HEK293 (cell line): ENCODE results near the gene CACNA1D.

Experiments used
- CTCF ChIA-PET: fragments of 350-600 bp; formaldehyde crosslinking; extraction: SDS; loops from one replicate; lab custom pipeline; 2021; ENCODE audit warnings: antibody characterized with exemption; lab: Yijun Ruan, JAX
- POLR2A ChIA-PET: fragments of 300-600 bp; formaldehyde crosslinking; extraction: SDS; loops from one replicate; lab custom pipeline; 2020; ENCODE audit warnings: antibody characterized with exemption, inconsistent platforms; lab: Yijun Ruan, JAX
- H3K27ac ChIP-seq: fragments of 200-500 bp; sonication (Bioruptor generic); 2 replicates; pipeline ENCODE4 v1.5.1; 2014; ENCODE audit warnings: low read depth, low read length, control low read depth, inconsistent platforms; ENCODE audit errors: extremely low read depth
- H3K36me3 ChIP-seq, 2 experiments: fragments of 200-500 bp in 1 of 2; sonication (Bioruptor generic) in 1 of 2; 1 replicate in 1 of 2; 2 replicates in 1 of 2; pipeline ENCODE4 v1.5.1; 2014 to 2017; ENCODE audit warnings: inconsistent platforms in 2 of 2, low read length in 2 of 2; ENCODE audit not compliant: control insufficient read depth in 2 of 2, insufficient read depth in 1 of 2
- H3K4me1 ChIP-seq: fragments of 200-500 bp; sonication (Bioruptor generic); 2 replicates; pipeline ENCODE4 v1.5.1; 2014; ENCODE audit warnings: mild to moderate bottlenecking, low read length, inconsistent platforms; ENCODE audit not compliant: control insufficient read depth, insufficient read depth
- H3K4me3 ChIP-seq: 2 replicates; pipeline ENCODE4 v1.5.1; 2011; ENCODE audit warnings: low read depth, mild to moderate bottlenecking, control low read depth, low read length, moderate library complexity
- H3K9me3 ChIP-seq: fragments of 200-500 bp; sonication (Bioruptor generic); 2 replicates; pipeline ENCODE4 v1.5.1; 2014; ENCODE audit warnings: low read depth, low read length, inconsistent platforms; ENCODE audit not compliant: control insufficient read depth, insufficient read depth
- BCL11B ChIP-seq: fragments of 450-650 bp; formaldehyde crosslinking; IDR thresholded peaks from 2 replicates; pipeline ENCODE4 v1.5.1; 2016; ENCODE audit warnings: low read depth, missing biosample characterization, missing genetic modification characterization
- HOXD13 ChIP-seq: sonication (generic); formaldehyde crosslinking; IDR thresholded peaks from 2 replicates; pipeline ENCODE4 v1.8.0; 2022; ENCODE audit warnings: missing genetic modification reagents, borderline replicate concordance
- MZF1 ChIP-seq: fragments of 450-650 bp; formaldehyde crosslinking; IDR thresholded peaks from 2 replicates; pipeline ENCODE4 v1.5.1; 2017; ENCODE audit warnings: missing biosample characterization, missing genetic modification characterization, borderline replicate concordance
- ZBTB21 ChIP-seq: fragments of 450-650 bp; formaldehyde crosslinking; IDR thresholded peaks from 2 replicates; pipeline ENCODE4 v1.5.1; 2017; ENCODE audit warnings: missing biosample characterization, missing genetic modification characterization
- ZBTB8A ChIP-seq: fragments of 450-650 bp; formaldehyde crosslinking; IDR thresholded peaks from 2 replicates; pipeline ENCODE4 v1.5.1; 2016; ENCODE audit warnings: missing biosample characterization, missing genetic modification characterization
- ZNF155 ChIP-seq: fragments of 450-650 bp; formaldehyde crosslinking; IDR thresholded peaks from 2 replicates; pipeline ENCODE4 v1.5.1; 2016; ENCODE audit warnings: missing biosample characterization, missing genetic modification characterization
- ZNF211 ChIP-seq: fragments of 450-650 bp; formaldehyde crosslinking; IDR thresholded peaks from 2 replicates; pipeline ENCODE4 v1.5.1; 2016; ENCODE audit warnings: low read depth, missing biosample characterization, missing genetic modification characterization
- ZNF37A ChIP-seq: fragments of 450-650 bp; IDR thresholded peaks from 2 replicates; pipeline ENCODE4 v1.5.1; 2018; ENCODE audit warnings: missing biosample characterization, missing genetic modification characterization
- ZNF514 ChIP-seq: fragments of 450-650 bp; formaldehyde crosslinking; IDR thresholded peaks from 2 replicates; pipeline ENCODE4 v1.5.1; 2016; ENCODE audit warnings: missing biosample characterization, missing genetic modification characterization
- ZNF621 ChIP-seq: fragments of 450-650 bp; formaldehyde crosslinking; IDR thresholded peaks from 2 replicates; pipeline ENCODE4 v1.5.1; 2017; ENCODE audit warnings: missing biosample characterization, missing genetic modification characterization
- ZNF664 ChIP-seq: fragments of 450-650 bp; formaldehyde crosslinking; IDR thresholded peaks from 2 replicates; pipeline ENCODE4 v1.5.1; 2016; ENCODE audit warnings: missing biosample characterization, missing genetic modification characterization
- ZNF837 ChIP-seq: fragments of 450-650 bp; formaldehyde crosslinking; IDR thresholded peaks from 2 replicates; pipeline ENCODE4 v1.5.1; 2016; ENCODE audit warnings: missing biosample characterization, missing genetic modification characterization
- ZNF843 ChIP-seq: fragments of 450-650 bp; formaldehyde crosslinking; IDR thresholded peaks from 2 replicates; pipeline ENCODE4 v1.5.1; 2016; ENCODE audit warnings: missing biosample characterization, missing genetic modification characterization
- TF ChIP-seq, protein P1 (sequence below): fragments of 450-650 bp; formaldehyde crosslinking; IDR thresholded peaks from 2 replicates; pipeline ENCODE4 v1.5.1; 2017; ENCODE audit warnings: missing biosample characterization, missing genetic modification characterization
- TF ChIP-seq, protein P2 (sequence below): fragments of 450-650 bp; formaldehyde crosslinking; IDR thresholded peaks from 2 replicates; pipeline ENCODE4 v1.5.1; 2016; ENCODE audit warnings: missing biosample characterization, missing genetic modification characterization, low read depth
- TF ChIP-seq, protein P3 (sequence below): fragments of 450-650 bp; formaldehyde crosslinking; IDR thresholded peaks from 2 replicates; pipeline ENCODE4 v1.5.1; 2016; ENCODE audit warnings: missing biosample characterization, missing genetic modification characterization
- TF ChIP-seq, protein P4 (sequence below): fragments of 450-650 bp; formaldehyde crosslinking; IDR thresholded peaks from 2 replicates; pipeline ENCODE4 v1.5.1; 2016; ENCODE audit warnings: missing biosample characterization, missing genetic modification characterization
- TF ChIP-seq, protein P5 (sequence below): sonication (generic); formaldehyde crosslinking; IDR thresholded peaks from 2 replicates; pipeline ENCODE4 v1.8.1; 2022; ENCODE audit warnings: mild to moderate bottlenecking, moderate library complexity, missing genetic modification reagents
- TF ChIP-seq, protein P6 (sequence below): fragments of 450-650 bp; formaldehyde crosslinking; IDR thresholded peaks from 2 replicates; pipeline ENCODE4 v1.5.1; 2016; ENCODE audit warnings: missing biosample characterization, missing genetic modification characterization, low read depth
- TF ChIP-seq, protein P7 (sequence below): fragments of 450-650 bp; formaldehyde crosslinking; IDR thresholded peaks from 2 replicates; pipeline ENCODE4 v1.5.1; 2016; ENCODE audit warnings: missing biosample characterization, missing genetic modification characterization

The CACNA1D gene

DNA sequence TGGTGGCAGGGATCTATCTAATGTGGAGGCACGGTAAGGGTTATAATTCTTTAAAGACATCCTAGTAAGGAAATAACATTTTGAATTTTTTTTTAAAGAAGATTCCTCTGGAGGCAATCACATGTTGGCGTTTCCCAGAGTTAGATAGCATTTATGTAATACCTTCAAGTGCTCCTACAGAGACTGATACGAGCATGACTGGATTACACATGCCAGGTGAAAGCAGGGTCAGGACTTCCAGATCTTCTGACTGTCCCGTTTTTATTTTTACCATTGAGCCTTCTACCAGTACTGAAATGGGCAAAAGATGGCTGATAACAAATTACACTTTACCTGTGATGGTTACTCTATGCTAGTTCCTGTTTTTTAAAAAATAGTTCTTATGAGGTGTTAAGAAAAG, 365.8 kb downstream of the CACNA1D start:
- no peaks in the 10 kb centered on the region for H3K9me3 ChIP-seq
- TF ChIP-seq ZNF155 (tag by site-specific recombination) (no peak), ZNF621 (tag by site-specific recombination) (no peak), ZNF37A (tag by site-specific recombination) (no peak), ZNF211 (tag by site-specific recombination) (no peak), ZBTB21 (tag by site-specific recombination) (no peak), HOXD13 (CRISPR knock-in tag) (no peak), BCL11B (tag by site-specific recombination) (no peak), ZNF664 (no peak)
- TF ChIP-seq, protein P1, sequence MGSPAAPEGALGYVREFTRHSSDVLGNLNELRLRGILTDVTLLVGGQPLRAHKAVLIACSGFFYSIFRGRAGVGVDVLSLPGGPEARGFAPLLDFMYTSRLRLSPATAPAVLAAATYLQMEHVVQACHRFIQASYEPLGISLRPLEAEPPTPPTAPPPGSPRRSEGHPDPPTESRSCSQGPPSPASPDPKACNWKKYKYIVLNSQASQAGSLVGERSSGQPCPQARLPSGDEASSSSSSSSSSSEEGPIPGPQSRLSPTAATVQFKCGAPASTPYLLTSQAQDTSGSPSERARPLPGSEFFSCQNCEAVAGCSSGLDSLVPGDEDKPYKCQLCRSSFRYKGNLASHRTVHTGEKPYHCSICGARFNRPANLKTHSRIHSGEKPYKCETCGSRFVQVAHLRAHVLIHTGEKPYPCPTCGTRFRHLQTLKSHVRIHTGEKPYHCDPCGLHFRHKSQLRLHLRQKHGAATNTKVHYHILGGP (tag by site-specific recombination) = no peak
- TF ChIP-seq, protein P2, sequence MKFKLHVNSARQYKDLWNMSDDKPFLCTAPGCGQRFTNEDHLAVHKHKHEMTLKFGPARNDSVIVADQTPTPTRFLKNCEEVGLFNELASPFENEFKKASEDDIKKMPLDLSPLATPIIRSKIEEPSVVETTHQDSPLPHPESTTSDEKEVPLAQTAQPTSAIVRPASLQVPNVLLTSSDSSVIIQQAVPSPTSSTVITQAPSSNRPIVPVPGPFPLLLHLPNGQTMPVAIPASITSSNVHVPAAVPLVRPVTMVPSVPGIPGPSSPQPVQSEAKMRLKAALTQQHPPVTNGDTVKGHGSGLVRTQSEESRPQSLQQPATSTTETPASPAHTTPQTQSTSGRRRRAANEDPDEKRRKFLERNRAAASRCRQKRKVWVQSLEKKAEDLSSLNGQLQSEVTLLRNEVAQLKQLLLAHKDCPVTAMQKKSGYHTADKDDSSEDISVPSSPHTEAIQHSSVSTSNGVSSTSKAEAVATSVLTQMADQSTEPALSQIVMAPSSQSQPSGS = no peak
- TF ChIP-seq, protein P3, sequence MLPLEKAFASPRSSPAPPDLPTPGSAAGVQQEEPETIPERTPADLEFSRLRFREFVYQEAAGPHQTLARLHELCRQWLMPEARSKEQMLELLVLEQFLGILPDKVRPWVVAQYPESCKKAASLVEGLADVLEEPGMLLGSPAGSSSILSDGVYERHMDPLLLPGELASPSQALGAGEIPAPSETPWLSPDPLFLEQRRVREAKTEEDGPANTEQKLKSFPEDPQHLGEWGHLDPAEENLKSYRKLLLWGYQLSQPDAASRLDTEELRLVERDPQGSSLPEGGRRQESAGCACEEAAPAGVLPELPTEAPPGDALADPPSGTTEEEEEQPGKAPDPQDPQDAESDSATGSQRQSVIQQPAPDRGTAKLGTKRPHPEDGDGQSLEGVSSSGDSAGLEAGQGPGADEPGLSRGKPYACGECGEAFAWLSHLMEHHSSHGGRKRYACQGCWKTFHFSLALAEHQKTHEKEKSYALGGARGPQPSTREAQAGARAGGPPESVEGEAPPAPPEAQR = no peak
- TF ChIP-seq, protein P4, sequence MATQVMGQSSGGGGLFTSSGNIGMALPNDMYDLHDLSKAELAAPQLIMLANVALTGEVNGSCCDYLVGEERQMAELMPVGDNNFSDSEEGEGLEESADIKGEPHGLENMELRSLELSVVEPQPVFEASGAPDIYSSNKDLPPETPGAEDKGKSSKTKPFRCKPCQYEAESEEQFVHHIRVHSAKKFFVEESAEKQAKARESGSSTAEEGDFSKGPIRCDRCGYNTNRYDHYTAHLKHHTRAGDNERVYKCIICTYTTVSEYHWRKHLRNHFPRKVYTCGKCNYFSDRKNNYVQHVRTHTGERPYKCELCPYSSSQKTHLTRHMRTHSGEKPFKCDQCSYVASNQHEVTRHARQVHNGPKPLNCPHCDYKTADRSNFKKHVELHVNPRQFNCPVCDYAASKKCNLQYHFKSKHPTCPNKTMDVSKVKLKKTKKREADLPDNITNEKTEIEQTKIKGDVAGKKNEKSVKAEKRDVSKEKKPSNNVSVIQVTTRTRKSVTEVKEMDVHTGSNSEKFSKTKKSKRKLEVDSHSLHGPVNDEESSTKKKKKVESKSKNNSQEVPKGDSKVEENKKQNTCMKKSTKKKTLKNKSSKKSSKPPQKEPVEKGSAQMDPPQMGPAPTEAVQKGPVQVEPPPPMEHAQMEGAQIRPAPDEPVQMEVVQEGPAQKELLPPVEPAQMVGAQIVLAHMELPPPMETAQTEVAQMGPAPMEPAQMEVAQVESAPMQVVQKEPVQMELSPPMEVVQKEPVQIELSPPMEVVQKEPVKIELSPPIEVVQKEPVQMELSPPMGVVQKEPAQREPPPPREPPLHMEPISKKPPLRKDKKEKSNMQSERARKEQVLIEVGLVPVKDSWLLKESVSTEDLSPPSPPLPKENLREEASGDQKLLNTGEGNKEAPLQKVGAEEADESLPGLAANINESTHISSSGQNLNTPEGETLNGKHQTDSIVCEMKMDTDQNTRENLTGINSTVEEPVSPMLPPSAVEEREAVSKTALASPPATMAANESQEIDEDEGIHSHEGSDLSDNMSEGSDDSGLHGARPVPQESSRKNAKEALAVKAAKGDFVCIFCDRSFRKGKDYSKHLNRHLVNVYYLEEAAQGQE (tag by site-specific recombination) = no peak
- TF ChIP-seq, protein P5, sequence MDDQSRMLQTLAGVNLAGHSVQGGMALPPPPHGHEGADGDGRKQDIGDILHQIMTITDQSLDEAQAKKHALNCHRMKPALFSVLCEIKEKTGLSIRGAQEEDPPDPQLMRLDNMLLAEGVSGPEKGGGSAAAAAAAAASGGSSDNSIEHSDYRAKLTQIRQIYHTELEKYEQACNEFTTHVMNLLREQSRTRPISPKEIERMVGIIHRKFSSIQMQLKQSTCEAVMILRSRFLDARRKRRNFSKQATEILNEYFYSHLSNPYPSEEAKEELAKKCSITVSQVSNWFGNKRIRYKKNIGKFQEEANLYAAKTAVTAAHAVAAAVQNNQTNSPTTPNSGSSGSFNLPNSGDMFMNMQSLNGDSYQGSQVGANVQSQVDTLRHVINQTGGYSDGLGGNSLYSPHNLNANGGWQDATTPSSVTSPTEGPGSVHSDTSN = no peak
- peaks cover 5 to 96% of the 10 kb centered on the region in 2 experiments for H3K36me3 ChIP-seq
- ChIA-PET CTCF (interaction anchor here (1.1 kb wide), 1 partner anchor 151 kb away, joined by 4 read pairs; no protein-coding TSS in a partner anchor), POLR2A (no interaction called here)
- no peaks in the 10 kb centered on the region for H3K4me1 ChIP-seq
- H3K27ac ChIP-seq = no peak overlapping the region
- H3K4me3 ChIP-seq = no peak overlapping the region

DNA sequence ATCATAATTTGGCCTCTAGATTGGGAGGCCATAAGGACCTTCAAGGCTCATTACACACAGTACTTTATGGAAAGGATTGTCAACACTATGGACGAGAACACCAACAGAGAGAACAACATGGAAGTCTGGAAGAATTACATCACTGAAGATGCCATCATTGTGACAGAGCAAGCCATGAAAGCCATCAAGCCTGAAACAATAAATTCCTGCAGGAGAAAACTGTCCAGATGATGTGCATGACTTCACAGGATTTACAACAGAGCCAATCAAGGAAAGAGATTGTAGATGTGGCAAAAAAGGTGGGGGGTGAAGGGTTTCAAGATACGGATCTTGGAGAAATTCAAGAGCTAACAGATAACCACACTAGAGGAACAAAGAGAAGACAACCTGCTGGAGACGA, 367.8 kb downstream of the CACNA1D start:
- CTCF ChIA-PET = no interaction called here
- Histone ChIP-seq H3K9me3 (no peaks in the 10 kb centered on the region), H3K4me1 (no peaks in the 10 kb centered on the region), H3K36me3 (peaks cover 5 to 86% of the 10 kb centered on the region in 2 experiments)
- TF ChIP-seq, protein P6, sequence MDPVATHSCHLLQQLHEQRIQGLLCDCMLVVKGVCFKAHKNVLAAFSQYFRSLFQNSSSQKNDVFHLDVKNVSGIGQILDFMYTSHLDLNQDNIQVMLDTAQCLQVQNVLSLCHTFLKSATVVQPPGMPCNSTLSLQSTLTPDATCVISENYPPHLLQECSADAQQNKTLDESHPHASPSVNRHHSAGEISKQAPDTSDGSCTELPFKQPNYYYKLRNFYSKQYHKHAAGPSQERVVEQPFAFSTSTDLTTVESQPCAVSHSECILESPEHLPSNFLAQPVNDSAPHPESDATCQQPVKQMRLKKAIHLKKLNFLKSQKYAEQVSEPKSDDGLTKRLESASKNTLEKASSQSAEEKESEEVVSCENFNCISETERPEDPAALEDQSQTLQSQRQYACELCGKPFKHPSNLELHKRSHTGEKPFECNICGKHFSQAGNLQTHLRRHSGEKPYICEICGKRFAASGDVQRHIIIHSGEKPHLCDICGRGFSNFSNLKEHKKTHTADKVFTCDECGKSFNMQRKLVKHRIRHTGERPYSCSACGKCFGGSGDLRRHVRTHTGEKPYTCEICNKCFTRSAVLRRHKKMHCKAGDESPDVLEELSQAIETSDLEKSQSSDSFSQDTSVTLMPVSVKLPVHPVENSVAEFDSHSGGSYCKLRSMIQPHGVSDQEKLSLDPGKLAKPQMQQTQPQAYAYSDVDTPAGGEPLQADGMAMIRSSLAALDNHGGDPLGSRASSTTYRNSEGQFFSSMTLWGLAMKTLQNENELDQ (tag by site-specific recombination) = no peak
- TF ChIP-seq ZNF514 (tag by site-specific recombination) (no peak), ZNF843 (no peak), MZF1 (no peak), ZNF837 (tag by site-specific recombination) (no peak), ZBTB8A (tag by site-specific recombination) (no peak)
- TF ChIP-seq, protein P7, sequence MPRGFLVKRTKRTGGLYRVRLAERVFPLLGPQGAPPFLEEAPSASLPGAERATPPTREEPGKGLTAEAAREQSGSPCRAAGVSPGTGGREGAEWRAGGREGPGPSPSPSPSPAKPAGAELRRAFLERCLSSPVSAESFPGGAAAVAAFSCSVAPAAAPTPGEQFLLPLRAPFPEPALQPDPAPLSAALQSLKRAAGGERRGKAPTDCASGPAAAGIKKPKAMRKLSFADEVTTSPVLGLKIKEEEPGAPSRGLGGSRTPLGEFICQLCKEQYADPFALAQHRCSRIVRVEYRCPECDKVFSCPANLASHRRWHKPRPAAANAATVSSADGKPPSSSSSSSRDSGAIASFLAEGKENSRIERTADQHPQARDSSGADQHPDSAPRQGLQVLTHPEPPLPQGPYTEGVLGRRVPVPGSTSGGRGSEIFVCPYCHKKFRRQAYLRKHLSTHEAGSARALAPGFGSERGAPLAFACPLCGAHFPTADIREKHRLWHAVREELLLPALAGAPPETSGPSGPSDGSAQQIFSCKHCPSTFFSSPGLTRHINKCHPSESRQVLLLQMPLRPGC (tag by site-specific recombination) = no peak
- TF ChIP-seq, all 188 proteins: peak for 0
- no peak overlapping the region for H3K4me3 ChIP-seq
- no peak overlapping the region for H3K27ac ChIP-seq
- POLR2A ChIA-PET = no interaction called here
